ENCODE measurements around the gene AJAP1. TPM values are rescaled to one million over a fixed set of nuclear protein-coding genes. Genes with fewer than 3 reads are reported as not detected.

The AJAP1 gene
- total and polyA plus RNA-seq, 2 of the 13 experiments (the other 11 are each of a cell fraction or from before 2014, with no cell fraction given): not detected

DNA sequence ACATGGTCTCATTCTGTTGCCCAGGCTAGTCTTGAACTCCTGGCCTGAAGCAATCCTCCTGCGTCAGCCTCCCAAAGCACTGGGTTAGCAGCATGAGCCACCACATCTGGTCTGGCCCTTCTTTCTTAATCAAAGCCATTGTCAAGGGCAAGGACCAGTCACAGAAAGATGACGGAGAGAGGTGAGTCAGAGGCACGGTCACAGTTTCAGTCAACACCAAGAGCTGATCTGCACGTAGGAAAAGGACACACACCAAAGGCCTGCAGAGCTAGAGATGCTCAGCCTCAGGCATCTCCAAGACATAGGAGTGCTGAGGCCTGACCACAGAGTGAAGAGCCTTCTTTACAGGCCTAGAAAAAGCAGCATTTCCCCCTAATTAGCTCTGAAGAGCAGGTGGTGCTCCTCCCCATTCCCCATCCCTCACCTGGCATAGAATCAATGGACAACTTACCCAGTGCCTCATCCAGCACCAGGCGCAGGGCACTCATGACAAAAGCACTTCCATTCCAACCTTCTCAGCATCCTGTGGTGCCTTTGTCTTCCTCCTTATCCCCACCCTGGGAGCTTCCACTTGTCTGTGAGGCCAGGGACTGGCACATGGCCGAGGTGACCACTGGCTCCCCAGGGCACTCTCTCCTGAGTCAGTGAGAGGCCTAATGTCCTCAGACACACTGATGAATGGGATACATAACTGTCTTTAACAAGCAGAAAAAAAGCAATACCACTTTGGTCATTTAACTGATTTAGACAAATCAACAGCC is 139.8 kb downstream of the AJAP1 start (continued):
- TF ChIP-seq ZNF430 (CRISPR knock-in tag; IDR thresholded peaks at IDR 0.05) (no peak), ZNF773 (CRISPR knock-in tag; IDR thresholded peaks at IDR 0.05; ENCODE audit: borderline replicate concordance) (no peak), ZNF788 (CRISPR knock-in tag; IDR thresholded peaks at IDR 0.05; ENCODE audit: borderline replicate concordance) (no peak)
- TF ChIP-seq, protein P1, sequence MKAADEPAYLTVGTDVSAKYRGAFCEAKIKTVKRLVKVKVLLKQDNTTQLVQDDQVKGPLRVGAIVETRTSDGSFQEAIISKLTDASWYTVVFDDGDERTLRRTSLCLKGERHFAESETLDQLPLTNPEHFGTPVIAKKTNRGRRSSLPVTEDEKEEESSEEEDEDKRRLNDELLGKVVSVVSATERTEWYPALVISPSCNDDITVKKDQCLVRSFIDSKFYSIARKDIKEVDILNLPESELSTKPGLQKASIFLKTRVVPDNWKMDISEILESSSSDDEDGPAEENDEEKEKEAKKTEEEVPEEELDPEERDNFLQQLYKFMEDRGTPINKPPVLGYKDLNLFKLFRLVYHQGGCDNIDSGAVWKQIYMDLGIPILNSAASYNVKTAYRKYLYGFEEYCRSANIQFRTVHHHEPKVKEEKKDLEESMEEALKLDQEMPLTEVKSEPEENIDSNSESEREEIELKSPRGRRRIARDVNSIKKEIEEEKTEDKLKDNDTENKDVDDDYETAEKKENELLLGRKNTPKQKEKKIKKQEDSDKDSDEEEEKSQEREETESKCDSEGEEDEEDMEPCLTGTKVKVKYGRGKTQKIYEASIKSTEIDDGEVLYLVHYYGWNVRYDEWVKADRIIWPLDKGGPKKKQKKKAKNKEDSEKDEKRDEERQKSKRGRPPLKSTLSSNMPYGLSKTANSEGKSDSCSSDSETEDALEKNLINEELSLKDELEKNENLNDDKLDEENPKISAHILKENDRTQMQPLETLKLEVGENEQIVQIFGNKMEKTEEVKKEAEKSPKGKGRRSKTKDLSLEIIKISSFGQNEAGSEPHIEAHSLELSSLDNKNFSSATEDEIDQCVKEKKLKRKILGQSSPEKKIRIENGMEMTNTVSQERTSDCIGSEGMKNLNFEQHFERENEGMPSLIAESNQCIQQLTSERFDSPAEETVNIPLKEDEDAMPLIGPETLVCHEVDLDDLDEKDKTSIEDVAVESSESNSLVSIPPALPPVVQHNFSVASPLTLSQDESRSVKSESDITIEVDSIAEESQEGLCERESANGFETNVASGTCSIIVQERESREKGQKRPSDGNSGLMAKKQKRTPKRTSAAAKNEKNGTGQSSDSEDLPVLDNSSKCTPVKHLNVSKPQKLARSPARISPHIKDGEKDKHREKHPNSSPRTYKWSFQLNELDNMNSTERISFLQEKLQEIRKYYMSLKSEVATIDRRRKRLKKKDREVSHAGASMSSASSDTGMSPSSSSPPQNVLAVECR (CRISPR knock-in tag; IDR thresholded peaks at IDR 0.05; ENCODE audit: borderline replicate concordance): no peak

DNA sequence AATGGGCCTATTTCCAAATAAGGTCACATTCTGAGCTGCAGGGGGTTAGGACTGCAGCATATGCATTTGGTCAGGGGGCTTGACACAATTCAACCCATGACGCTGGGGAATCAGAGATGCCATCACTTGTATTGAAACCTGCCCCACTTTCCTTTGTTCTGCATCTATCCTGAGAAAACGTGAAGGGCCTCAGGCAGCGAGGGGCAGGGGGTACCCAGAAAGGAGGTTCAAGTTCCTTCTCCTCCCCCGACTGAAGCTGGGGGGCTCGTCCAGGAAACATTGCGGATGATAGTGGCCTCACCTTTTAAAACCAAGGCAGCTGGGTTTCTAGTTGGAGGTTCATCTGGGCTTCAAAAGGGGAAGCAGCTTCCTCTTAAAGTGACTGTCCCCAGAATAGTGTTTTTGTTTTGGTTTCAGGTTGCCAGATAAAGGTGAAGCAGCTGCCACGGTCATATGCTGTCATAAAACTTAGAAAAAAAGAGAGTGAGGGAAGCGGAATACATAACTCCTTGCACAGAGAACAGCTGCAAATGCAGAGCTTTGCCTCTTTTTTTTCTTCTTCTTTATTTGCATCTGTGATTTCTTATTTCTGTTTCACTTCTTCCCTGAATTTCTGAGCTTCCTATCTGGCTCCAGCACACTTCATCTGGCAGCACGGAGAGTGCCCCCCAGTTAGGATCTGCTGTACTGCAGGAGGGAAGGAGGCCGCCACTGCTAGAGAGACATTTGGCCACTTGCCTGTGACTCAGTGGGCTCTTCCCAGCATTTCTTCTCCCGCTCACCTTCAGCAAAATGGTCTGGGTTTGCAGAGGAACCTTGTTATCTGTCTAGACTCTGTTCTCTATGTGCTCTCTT is 142.0 kb downstream of the AJAP1 start:
- WGBS (ENCODE audit: low lambda C conversion rate): 15% methylated on average over 11 of the region's 11 CpGs
- H2AFZ ChIP-seq (ENCODE audit: low read length): no peak overlapping the region
- H3K27me3 ChIP-seq (ENCODE audit: control insufficient read depth in 1 of 2, insufficient read depth in 2 of 2, low read length in 2 of 2): no peaks in the 10 kb centered on the region; a peak in 1 of 5 replicates
- no peaks in the 10 kb centered on the region for H3K79me2 ChIP-seq (ENCODE audit: insufficient read depth, low read length)
- FAIRE-seq (no peak), DNase-seq (ENCODE audit: low spot score) (no peak), ATAC-seq (no peak)
- H3K4me3 ChIP-seq (replicated peaks in 1 of 3; ENCODE audit: insufficient read depth in 1 of 3, low read depth in 2 of 3, low read length in 3 of 3): no peak overlapping the region
- no TSS peak for BruUV-seq (replicated peaks)
- H3K27ac ChIP-seq (ENCODE audit: extremely low read length, insufficient read depth, low read length): no peak overlapping the region
- in situ Hi-C loops (cut with HindIII; ENCODE audit: extremely low pct_ligation_motif_present, low pct_unique_long_range_greater_than_20kb) (no loop called here), intact Hi-C loops (cut with micrococcal nuclease; ENCODE audit: unreplicated experiment) (no loop called here)
- no peaks in the 10 kb centered on the region for H3K36me3 ChIP-seq (replicated peaks in 1 of 2; ENCODE audit: control insufficient read depth in 1 of 2, insufficient read depth in 2 of 2, low read length in 2 of 2)
- TF ChIP-seq IRX3 (CRISPR knock-in tag; IDR thresholded peaks at IDR 0.05; ENCODE audit: borderline replicate concordance, low read depth) (no peak), HOXA5 (CRISPR knock-in tag; IDR thresholded peaks at IDR 0.05) (no peak), TMF1 (CRISPR knock-in tag; IDR thresholded peaks at IDR 0.05; ENCODE audit: low read depth) (no peak), HHEX (CRISPR knock-in tag; IDR thresholded peaks at IDR 0.05) (no peak)
- TF ChIP-seq, protein P2, sequence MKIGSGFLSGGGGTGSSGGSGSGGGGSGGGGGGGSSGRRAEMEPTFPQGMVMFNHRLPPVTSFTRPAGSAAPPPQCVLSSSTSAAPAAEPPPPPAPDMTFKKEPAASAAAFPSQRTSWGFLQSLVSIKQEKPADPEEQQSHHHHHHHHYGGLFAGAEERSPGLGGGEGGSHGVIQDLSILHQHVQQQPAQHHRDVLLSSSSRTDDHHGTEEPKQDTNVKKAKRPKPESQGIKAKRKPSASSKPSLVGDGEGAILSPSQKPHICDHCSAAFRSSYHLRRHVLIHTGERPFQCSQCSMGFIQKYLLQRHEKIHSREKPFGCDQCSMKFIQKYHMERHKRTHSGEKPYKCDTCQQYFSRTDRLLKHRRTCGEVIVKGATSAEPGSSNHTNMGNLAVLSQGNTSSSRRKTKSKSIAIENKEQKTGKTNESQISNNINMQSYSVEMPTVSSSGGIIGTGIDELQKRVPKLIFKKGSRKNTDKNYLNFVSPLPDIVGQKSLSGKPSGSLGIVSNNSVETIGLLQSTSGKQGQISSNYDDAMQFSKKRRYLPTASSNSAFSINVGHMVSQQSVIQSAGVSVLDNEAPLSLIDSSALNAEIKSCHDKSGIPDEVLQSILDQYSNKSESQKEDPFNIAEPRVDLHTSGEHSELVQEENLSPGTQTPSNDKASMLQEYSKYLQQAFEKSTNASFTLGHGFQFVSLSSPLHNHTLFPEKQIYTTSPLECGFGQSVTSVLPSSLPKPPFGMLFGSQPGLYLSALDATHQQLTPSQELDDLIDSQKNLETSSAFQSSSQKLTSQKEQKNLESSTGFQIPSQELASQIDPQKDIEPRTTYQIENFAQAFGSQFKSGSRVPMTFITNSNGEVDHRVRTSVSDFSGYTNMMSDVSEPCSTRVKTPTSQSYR (CRISPR knock-in tag; IDR thresholded peaks at IDR 0.05; ENCODE audit: borderline replicate concordance): no peak
- no peak overlapping the region for H3K4me2 ChIP-seq (ENCODE audit: low read depth, low read length)
- ChIA-PET POLR2A (no interaction called here), CTCF (ENCODE audit: low intra/inter-chr PET ratio, low total read pairs) (no interaction called here)
- H3K9me3 ChIP-seq (ENCODE audit: low read length): no peaks in the 10 kb centered on the region
- H3K9ac ChIP-seq (ENCODE audit: insufficient read depth, low read depth, low read length): no peak overlapping the region
- no peaks in the 10 kb centered on the region for H4K20me1 ChIP-seq (ENCODE audit: insufficient read depth, low read length)
- H3K4me1 ChIP-seq (ENCODE audit: insufficient read depth, low read length): no peaks in the 10 kb centered on the region
